ENCODE data around the gene FAT3. TPM values are rescaled to one million over a fixed set of nuclear protein-coding genes. Genes with fewer than 3 reads are reported as not detected.

FAT3 gene
- total and polyA plus RNA-seq, 2 experiments from 2014 or later = 1.8 to 15.9 TPM

DNA sequence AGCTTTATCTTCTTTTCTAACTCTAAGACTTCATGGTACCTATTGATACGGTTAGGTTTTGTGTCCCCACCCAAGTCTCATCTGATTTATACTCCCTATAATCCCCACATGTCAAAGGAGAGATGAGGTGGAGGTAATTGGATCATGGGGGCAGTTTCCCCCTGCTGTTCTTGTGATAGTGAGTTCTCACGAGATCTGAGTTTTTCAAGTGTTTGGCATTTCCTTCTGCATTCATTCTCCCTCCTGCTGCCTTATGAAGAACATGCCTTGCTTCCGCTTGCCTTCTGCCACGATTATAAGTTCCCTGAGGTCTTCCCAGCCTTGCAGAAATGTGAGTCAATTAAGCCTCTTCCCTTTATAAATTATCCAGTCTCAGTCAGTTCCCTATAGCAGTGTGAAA, 5.1 kb upstream of the FAT3 start:
- Histone ChIP-seq H3K79me2 (no peaks in the 10 kb centered on the region), H3K4me3 (no peak overlapping the region), H3K27me3 (peaks cover 43% of the 10 kb centered on the region), H3K27ac (no peak overlapping the region), H2AFZ (no peak overlapping the region), H4K20me1 (ENCODE audit: insufficient read depth, poor library complexity, severe bottlenecking) (no peaks in the 10 kb centered on the region), H3K4me2 (no peak overlapping the region), H3K9me2 (replicated peaks; ENCODE audit: insufficient read depth) (no peaks in the 10 kb centered on the region), H3K9me3 (ENCODE audit: low read depth) (no peaks in the 10 kb centered on the region), H3K4me1 (ENCODE audit: insufficient read depth) (peaks cover 7% of the 10 kb centered on the region), H3K36me3 (replicated peaks; ENCODE audit: insufficient read depth, low read depth) (no peaks in the 10 kb centered on the region)
- TF ChIP-seq, protein P1, sequence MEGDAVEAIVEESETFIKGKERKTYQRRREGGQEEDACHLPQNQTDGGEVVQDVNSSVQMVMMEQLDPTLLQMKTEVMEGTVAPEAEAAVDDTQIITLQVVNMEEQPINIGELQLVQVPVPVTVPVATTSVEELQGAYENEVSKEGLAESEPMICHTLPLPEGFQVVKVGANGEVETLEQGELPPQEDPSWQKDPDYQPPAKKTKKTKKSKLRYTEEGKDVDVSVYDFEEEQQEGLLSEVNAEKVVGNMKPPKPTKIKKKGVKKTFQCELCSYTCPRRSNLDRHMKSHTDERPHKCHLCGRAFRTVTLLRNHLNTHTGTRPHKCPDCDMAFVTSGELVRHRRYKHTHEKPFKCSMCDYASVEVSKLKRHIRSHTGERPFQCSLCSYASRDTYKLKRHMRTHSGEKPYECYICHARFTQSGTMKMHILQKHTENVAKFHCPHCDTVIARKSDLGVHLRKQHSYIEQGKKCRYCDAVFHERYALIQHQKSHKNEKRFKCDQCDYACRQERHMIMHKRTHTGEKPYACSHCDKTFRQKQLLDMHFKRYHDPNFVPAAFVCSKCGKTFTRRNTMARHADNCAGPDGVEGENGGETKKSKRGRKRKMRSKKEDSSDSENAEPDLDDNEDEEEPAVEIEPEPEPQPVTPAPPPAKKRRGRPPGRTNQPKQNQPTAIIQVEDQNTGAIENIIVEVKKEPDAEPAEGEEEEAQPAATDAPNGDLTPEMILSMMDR (IDR thresholded peaks at IDR 0.05; ENCODE audit: poor library complexity) = no peak
- no peak for TF ChIP-seq EZH2 (IDR thresholded peaks at IDR 0.05; ENCODE audit: borderline replicate concordance)
- TF ChIP-seq EZH2phosphoT487 (IDR thresholded peaks at IDR 0.05; ENCODE audit: low read depth, severe bottlenecking, unreplicated experiment) = no peak
- DNase-seq (ENCODE audit: low spot score) = no peak
- WGBS (ENCODE audit: low lambda C conversion rate, missing lambda C conversion rate) = 65% methylated on average over 4 of the region's 4 CpGs

DNA sequence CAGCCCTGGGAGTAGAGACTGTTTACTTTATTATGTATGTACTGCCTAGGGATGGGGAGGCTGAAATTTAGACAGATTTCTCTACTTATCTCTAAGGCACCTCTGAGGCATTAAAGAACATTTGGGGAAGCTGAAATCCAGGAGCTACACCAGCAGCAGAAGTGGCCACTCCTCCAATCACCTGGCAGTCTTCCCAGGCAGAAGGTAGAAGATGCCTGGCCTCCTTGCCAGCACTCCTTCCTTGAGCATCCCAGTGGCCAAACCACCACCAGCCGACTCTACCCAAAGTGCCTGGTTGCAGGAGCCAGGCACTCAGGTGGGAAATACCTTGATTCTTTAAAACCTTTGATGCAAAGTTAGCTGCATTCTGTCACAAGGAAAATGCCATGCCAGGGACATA, 1.9 kb upstream of the FAT3 start:
- Histone ChIP-seq H3K9me2 (replicated peaks; ENCODE audit: insufficient read depth) (no peaks in the 10 kb centered on the region), H3K36me3 (replicated peaks; ENCODE audit: insufficient read depth, low read depth) (no peaks in the 10 kb centered on the region), H3K4me2 (no peak overlapping the region), H4K20me1 (ENCODE audit: insufficient read depth, poor library complexity, severe bottlenecking) (no peaks in the 10 kb centered on the region), H3K4me1 (ENCODE audit: insufficient read depth) (peaks cover 8% of the 10 kb centered on the region), H2AFZ (no peak overlapping the region), H3K9me3 (ENCODE audit: low read depth) (no peaks in the 10 kb centered on the region), H3K27ac (no peak overlapping the region), H3K27me3 (peaks cover 73% of the 10 kb centered on the region), H3K4me3 (no peak overlapping the region), H3K79me2 (no peaks in the 10 kb centered on the region)
- no peak for DNase-seq (ENCODE audit: low spot score)
- TF ChIP-seq EZH2 (IDR thresholded peaks at IDR 0.05; ENCODE audit: borderline replicate concordance) (no peak), EZH2phosphoT487 (IDR thresholded peaks at IDR 0.05; ENCODE audit: low read depth, severe bottlenecking, unreplicated experiment) (no peak)
- TF ChIP-seq, protein P1 (IDR thresholded peaks at IDR 0.05; ENCODE audit: poor library complexity) = no peak
- 73% methylated on average over 1 of the region's 1 CpG for WGBS (ENCODE audit: low lambda C conversion rate, missing lambda C conversion rate)

DNA sequence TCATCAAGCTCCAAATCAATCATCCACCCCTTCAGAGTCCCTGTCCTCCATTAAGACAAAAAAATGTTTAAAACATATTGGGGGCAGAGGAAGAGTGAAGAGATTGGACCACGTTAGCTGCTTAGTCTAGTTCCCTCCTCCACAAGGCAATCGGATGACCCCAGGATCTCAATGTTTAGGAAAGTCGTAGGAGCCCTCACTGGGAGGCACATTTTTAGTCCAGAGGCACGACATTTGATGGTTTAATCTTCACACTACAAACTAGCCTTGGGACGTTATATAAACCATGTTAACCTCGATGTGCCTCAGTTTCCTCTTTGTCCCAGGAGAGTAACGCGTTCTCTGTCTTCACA, 588 bp upstream of the FAT3 start:
- no peaks in the 10 kb centered on the region for H4K20me1 ChIP-seq (ENCODE audit: insufficient read depth, poor library complexity, severe bottlenecking)
- WGBS (ENCODE audit: low lambda C conversion rate, missing lambda C conversion rate) = 4% methylated on average over 8 of the region's 8 CpGs
- TF ChIP-seq EZH2 (IDR thresholded peaks at IDR 0.05; ENCODE audit: borderline replicate concordance) (no peak), EZH2phosphoT487 (IDR thresholded peaks at IDR 0.05; ENCODE audit: low read depth, severe bottlenecking, unreplicated experiment) (no peak)
- TF ChIP-seq, protein P1 (IDR thresholded peaks at IDR 0.05; ENCODE audit: poor library complexity) = no peak
- no peaks in the 10 kb centered on the region for H3K36me3 ChIP-seq (replicated peaks; ENCODE audit: insufficient read depth, low read depth)
- H3K4me1 ChIP-seq (ENCODE audit: insufficient read depth) = peaks cover 8% of the 10 kb centered on the region
- H2AFZ ChIP-seq = peak overlapping the region; percentile 81
- H3K9me3 ChIP-seq (ENCODE audit: low read depth) = no peaks in the 10 kb centered on the region
- H3K79me2 ChIP-seq = peaks cover 4% of the 10 kb centered on the region
- peak overlapping the region; percentile 95 for H3K4me2 ChIP-seq
- no peaks in the 10 kb centered on the region for H3K9me2 ChIP-seq (replicated peaks; ENCODE audit: insufficient read depth)
- peak overlapping the region; percentile 57 for H3K4me3 ChIP-seq
- no peak for DNase-seq (ENCODE audit: low spot score)
- peak overlapping the region; percentile 61 for H3K27ac ChIP-seq
- H3K27me3 ChIP-seq = peaks cover 85% of the 10 kb centered on the region

DNA sequence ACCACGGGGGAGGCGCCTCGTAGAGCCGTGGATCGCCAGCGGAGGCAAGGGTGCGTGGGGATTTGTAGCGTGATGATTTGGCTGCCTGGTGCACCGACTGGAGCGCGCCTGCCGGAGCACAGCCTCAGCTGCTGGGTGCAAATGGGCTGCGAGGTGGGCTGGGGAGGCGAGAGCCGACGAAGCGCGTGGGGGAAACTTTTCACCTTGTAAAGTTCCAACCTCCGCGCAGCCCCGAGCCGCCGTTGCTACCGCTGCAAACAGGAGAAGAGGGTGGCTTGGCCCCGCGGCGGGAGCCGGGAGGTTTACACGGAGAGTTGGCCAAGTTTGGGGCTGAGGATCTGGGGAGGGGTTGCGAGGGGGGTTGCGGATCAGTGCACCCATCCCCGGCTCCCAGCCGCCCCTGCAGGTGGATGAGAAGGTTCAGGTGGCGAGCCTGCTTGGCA, 528 bp downstream of the FAT3 start:
- H2AFZ ChIP-seq = peak overlapping the region; percentile 81
- TF ChIP-seq EZH2phosphoT487 (IDR thresholded peaks at IDR 0.05; ENCODE audit: low read depth, severe bottlenecking, unreplicated experiment) = no peak
- TF ChIP-seq, protein P1 (IDR thresholded peaks at IDR 0.05; ENCODE audit: poor library complexity) = no peak
- no peak for TF ChIP-seq EZH2 (IDR thresholded peaks at IDR 0.05; ENCODE audit: borderline replicate concordance)

More for the DNA sequence above, 528 bp downstream of the FAT3 start:
- Histone ChIP-seq H3K9me2 (replicated peaks; ENCODE audit: insufficient read depth) (no peaks in the 10 kb centered on the region), H3K27ac (peak overlapping the region; percentile 61), H3K36me3 (replicated peaks; ENCODE audit: insufficient read depth, low read depth) (no peaks in the 10 kb centered on the region), H3K4me2 (peak overlapping the region; percentile 95), H3K79me2 (peaks cover 7% of the 10 kb centered on the region), H3K4me1 (ENCODE audit: insufficient read depth) (peaks cover 8% of the 10 kb centered on the region), H3K4me3 (peak overlapping the region; percentile 57), H3K9me3 (ENCODE audit: low read depth) (no peaks in the 10 kb centered on the region), H3K27me3 (peaks cover 77% of the 10 kb centered on the region), H4K20me1 (ENCODE audit: insufficient read depth, poor library complexity, severe bottlenecking) (no peaks in the 10 kb centered on the region)
- 0% methylated on average over 24 of the region's 34 CpGs for WGBS (ENCODE audit: low lambda C conversion rate, missing lambda C conversion rate)
- peak; percentile 17 for DNase-seq (ENCODE audit: low spot score)
